Measurements from ENCODE around the gene RPL27. TPM values are rescaled to one million over a fixed set of nuclear protein-coding genes. Genes with fewer than 3 reads are reported as not detected.
A peak's percentile ranks its signal among the peaks of the same experiment; 100 is the strongest.

The RPL27 gene
- total and polyA plus RNA-seq, 2 of the 13 experiments (the other 11 are each of a cell fraction or from before 2014, with no cell fraction given) = 1,585 to 5,840 TPM

- no peak for TF ChIP-seq PCBP2 (optimal IDR thresholded peaks at IDR 0.05; ENCODE audit: low read depth, low read length, poor library complexity, severe bottlenecking)
- no peak for TF ChIP-seq ZNF207 (IDR thresholded peaks at IDR 0.05; ENCODE audit: borderline replicate concordance)
- peak; percentile 89 for TF ChIP-seq ZNF362 (CRISPR knock-in tag; IDR thresholded peaks at IDR 0.05; ENCODE audit: borderline replicate concordance)
- TF ChIP-seq DRAP1 (CRISPR knock-in tag; IDR thresholded peaks at IDR 0.05) = peak; percentile 97
- peak; percentile 82 for TF ChIP-seq FOXC1 (CRISPR knock-in tag; IDR thresholded peaks at IDR 0.05; ENCODE audit: borderline replicate concordance)
- TF ChIP-seq CREB1 (IDR thresholded peaks at IDR 0.05) = peak; percentile 96
- TF ChIP-seq CREB1 (CRISPR knock-in tag; IDR thresholded peaks at IDR 0.05) = peak; percentile 99
- TF ChIP-seq RXRA (CRISPR knock-in tag; IDR thresholded peaks at IDR 0.05) = peak; percentile 89
- peak; percentile 87; the same call in 1 of the 2 replicates for TF ChIP-seq NFKBIZ (CRISPR knock-in tag; IDR thresholded peaks at IDR 0.05)
- TF ChIP-seq TCF7L2 (IDR thresholded peaks at IDR 0.05; ENCODE audit: low read depth, low read length) = no peak
- TF ChIP-seq TSC22D2 (CRISPR knock-in tag; IDR thresholded peaks at IDR 0.05; ENCODE audit: borderline replicate concordance) = peak; percentile 89; the same call in 1 of the 2 replicates
- TF ChIP-seq MED1 (CRISPR knock-in tag; IDR thresholded peaks at IDR 0.05) = peak; percentile 97
- peak; percentile 95 for TF ChIP-seq TBX2 (CRISPR knock-in tag; IDR thresholded peaks at IDR 0.05; ENCODE audit: borderline replicate concordance)
- peak; percentile 94 for TF ChIP-seq JUN (CRISPR knock-in tag; IDR thresholded peaks at IDR 0.05)
- TF ChIP-seq ZNF580 (CRISPR knock-in tag; IDR thresholded peaks at IDR 0.05; ENCODE audit: borderline replicate concordance, low read depth) = peak; percentile 99
- TF ChIP-seq AHDC1 (CRISPR knock-in tag; IDR thresholded peaks at IDR 0.05; ENCODE audit: borderline replicate concordance) = peak; percentile 66
- TF ChIP-seq MTA3 (CRISPR knock-in tag; IDR thresholded peaks at IDR 0.05) = no peak
- TF ChIP-seq PRDM4 (CRISPR knock-in tag; IDR thresholded peaks at IDR 0.05; ENCODE audit: borderline replicate concordance) = peak; percentile 73; the same call in 1 of the 2 replicates
- TF ChIP-seq ETV5 (CRISPR knock-in tag; IDR thresholded peaks at IDR 0.05; ENCODE audit: borderline replicate concordance) = peak; percentile 98
Observed at GRCh38 chr17:42997984-42998938, at the start of gene RPL27 (continued).

All from HepG2 (cell line).